Adrenal gland (tissue), 5 donors: ENCODE results near the gene DNAJC8.

Source experiments
- POLR2A ChIP-seq, 2 donors: fragments of 450-650 bp; IDR thresholded peaks; one replicate each; pipeline ENCODE4 v1.6.1; 2017; ENCODE audit warnings: antibody characterized with exemption in 2 of 2, mild to moderate bottlenecking in 2 of 2, moderate library complexity in 1 of 2
- TF ChIP-seq, protein P1 (sequence below), 6 experiments: fragments of 450-650 bp in 4 of 6; fragments of 200-600 bp in 2 of 6; sonication (generic) in 1 of 6; IDR thresholded peaks; 1 replicate in 5 of 6; 2 replicates in 1 of 6; pipeline versions ENCODE4 v1.5.1 to v1.8.0; 2016 to 2021; ENCODE audit warnings: antibody characterized with exemption in 6 of 6, mild to moderate bottlenecking in 2 of 6, moderate library complexity in 1 of 6
- donor health status: DM: no; HTN: no; CAD: no.

DNA sequence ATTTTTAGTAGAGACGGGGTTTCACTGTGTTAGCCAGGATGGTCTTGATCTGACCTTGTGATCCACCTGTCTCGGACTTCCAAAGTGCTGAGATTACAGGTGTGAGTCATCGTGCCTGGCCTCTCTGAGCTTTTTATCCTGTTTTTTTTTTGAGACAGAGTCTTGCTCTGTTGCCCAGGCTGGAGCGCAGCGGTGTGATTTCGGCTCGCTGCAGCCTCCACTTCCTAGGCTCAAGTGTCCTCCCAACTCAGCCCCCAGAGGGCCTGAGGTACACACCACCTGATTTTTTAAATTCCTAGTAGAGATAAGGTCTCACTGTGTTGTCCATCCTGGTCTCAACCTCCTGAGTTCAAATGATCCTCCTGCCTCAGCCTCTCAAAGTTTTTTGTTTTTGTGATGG lies 46.9 kb upstream of the DNAJC8 start:
- TF ChIP-seq, protein P1, sequence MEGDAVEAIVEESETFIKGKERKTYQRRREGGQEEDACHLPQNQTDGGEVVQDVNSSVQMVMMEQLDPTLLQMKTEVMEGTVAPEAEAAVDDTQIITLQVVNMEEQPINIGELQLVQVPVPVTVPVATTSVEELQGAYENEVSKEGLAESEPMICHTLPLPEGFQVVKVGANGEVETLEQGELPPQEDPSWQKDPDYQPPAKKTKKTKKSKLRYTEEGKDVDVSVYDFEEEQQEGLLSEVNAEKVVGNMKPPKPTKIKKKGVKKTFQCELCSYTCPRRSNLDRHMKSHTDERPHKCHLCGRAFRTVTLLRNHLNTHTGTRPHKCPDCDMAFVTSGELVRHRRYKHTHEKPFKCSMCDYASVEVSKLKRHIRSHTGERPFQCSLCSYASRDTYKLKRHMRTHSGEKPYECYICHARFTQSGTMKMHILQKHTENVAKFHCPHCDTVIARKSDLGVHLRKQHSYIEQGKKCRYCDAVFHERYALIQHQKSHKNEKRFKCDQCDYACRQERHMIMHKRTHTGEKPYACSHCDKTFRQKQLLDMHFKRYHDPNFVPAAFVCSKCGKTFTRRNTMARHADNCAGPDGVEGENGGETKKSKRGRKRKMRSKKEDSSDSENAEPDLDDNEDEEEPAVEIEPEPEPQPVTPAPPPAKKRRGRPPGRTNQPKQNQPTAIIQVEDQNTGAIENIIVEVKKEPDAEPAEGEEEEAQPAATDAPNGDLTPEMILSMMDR (IDR thresholded peaks at IDR 0.05), result no peak
- no peak for TF ChIP-seq POLR2A (IDR thresholded peaks at IDR 0.05)
